ENCODE results near the gene FTO. TPM values are rescaled to one million over a fixed set of nuclear protein-coding genes. Genes with fewer than 3 reads are reported as not detected.

FTO gene
- total and polyA plus RNA-seq, 2 of the 8 experiments (the other 6 are each of a cell fraction or from before 2014, with no cell fraction given), result 34.5 to 59.8 TPM

- TF ChIP-seq CHD7 (IDR thresholded peaks at IDR 0.05; ENCODE audit: insufficient replicate concordance, low read length) (no peak), NANOG (IDR thresholded peaks at IDR 0.05; ENCODE audit: insufficient read depth, low read depth, low read length, poor library complexity, severe bottlenecking) (no peak), POLR2A (IDR thresholded peaks at IDR 0.05; ENCODE audit: control extremely low read depth in 1 of 2, low read depth in 2 of 2, low read length in 2 of 2) (no peak), CHD2 (IDR thresholded peaks at IDR 0.05; ENCODE audit: low read length) (no peak), RXRA (IDR thresholded peaks at IDR 0.05; ENCODE audit: insufficient read depth, low read depth, low read length) (no peak), ATF3 (IDR thresholded peaks at IDR 0.05; ENCODE audit: insufficient read depth, low read depth, low read length) (no peak), BRCA1 (IDR thresholded peaks at IDR 0.05; ENCODE audit: low read depth, low read length) (no peak), MAFK (IDR thresholded peaks at IDR 0.05; ENCODE audit: low read depth, low read length) (no peak), TAF1 (IDR thresholded peaks at IDR 0.05; ENCODE audit: low read depth, low read length) (no peak), CEBPB (IDR thresholded peaks at IDR 0.05; ENCODE audit: low read depth, low read length) (no peak), POU5F1 (IDR thresholded peaks at IDR 0.05; ENCODE audit: low read depth, low read length) (no peak)
Observed at GRCh38 chr16:53998024-53998810, 294.3 kb downstream of the FTO start (continued).

All from H1 (cell line).